ENCODE results near the gene PTPN9.
A peak's percentile ranks its signal among the peaks of the same experiment; 100 is the strongest.
"Not testable (repeated sequence)": the region's sequence is repeated elsewhere in the genome, so short reads cannot be mapped to it uniquely, and the experiment has no call there.

The PTPN9 gene

GRCh38 chr15:75578948-75579920, at the start of gene PTPN9:
PTPN9 (minus strand) TSS chr15:75579315; CDS start chr15:75578776, 539 bp downstream.
- peak; percentile 51 for DNase-seq (ENCODE audit: low read depth)

- DNase-seq (ENCODE audit: low read depth) = peak; percentile 86
Observed at GRCh38 chr15:75625542-75626347, 46.6 kb upstream of the PTPN9 start, which contains the start of gene SNUPN. SNUPN (minus strand) TSS chr15:75625725; CDS start chr15:75621051, 4,674 bp downstream.

GRCh38 chr15:75622505-75622904, 43.4 kb upstream of the PTPN9 start:
- no peak for DNase-seq (ENCODE audit: low read depth)

GRCh38 chr15:75620841-75621391, 41.8 kb upstream of the PTPN9 start:
- DNase-seq (ENCODE audit: low read depth) = no peak

- DNase-seq (ENCODE audit: low read depth) = no peak
Observed at GRCh38 chr15:75620058-75620820, 41.1 kb upstream of the PTPN9 start.

GRCh38 chr15:75616766-75617165, 37.7 kb upstream of the PTPN9 start:
- no peak for DNase-seq (ENCODE audit: low read depth)

GRCh38 chr15:75606711-75607699, 27.9 kb upstream of the PTPN9 start:
- DNase-seq (ENCODE audit: low read depth) = no peak

GRCh38 chr15:75606026-75606425, 26.9 kb upstream of the PTPN9 start:
- DNase-seq (ENCODE audit: low read depth) = no peak

- DNase-seq (ENCODE audit: low read depth) = no peak
Observed at GRCh38 chr15:75599401-75599800, 20.3 kb upstream of the PTPN9 start.

- DNase-seq (ENCODE audit: low read depth) = no peak
Observed at GRCh38 chr15:75598361-75598760, 19.2 kb upstream of the PTPN9 start.

- DNase-seq (ENCODE audit: low read depth) = no peak
Observed at GRCh38 chr15:75597667-75598341, 18.7 kb upstream of the PTPN9 start.

GRCh38 chr15:75596703-75597345, 17.7 kb upstream of the PTPN9 start:
- DNase-seq (ENCODE audit: low read depth) = no peak

- no peak for DNase-seq (ENCODE audit: low read depth)
Observed at GRCh38 chr15:75594276-75594675, 15.2 kb upstream of the PTPN9 start.

GRCh38 chr15:75591655-75592364, 12.7 kb upstream of the PTPN9 start:
- DNase-seq (ENCODE audit: low read depth) = no peak

- no peak for DNase-seq (ENCODE audit: low read depth)
Observed at GRCh38 chr15:75590239-75590638, 11.1 kb upstream of the PTPN9 start.

GRCh38 chr15:75589071-75589470, 10.0 kb upstream of the PTPN9 start:
- no peak for DNase-seq (ENCODE audit: low read depth)

- DNase-seq (ENCODE audit: low read depth) = not testable (repeated sequence)
Observed at GRCh38 chr15:75586422-75586821, 7.3 kb upstream of the PTPN9 start.

- no peak for DNase-seq (ENCODE audit: low read depth)
Observed at GRCh38 chr15:75584121-75584520, 5.0 kb upstream of the PTPN9 start.

GRCh38 chr15:75583701-75584100, 4.6 kb upstream of the PTPN9 start:
- no peak for DNase-seq (ENCODE audit: low read depth)

All from stimulated activated CD8-positive, alpha-beta memory T cell treated with anti-CD3 and anti-CD28 coated beads, Interleukin-12 subunit alpha, Interleukin-12 subunit beta, amount 100 ng/mL, for 4 hours (primary cell).